Left lung (tissue), 10 donors: ENCODE data around the gene LRIG1. TPM values are rescaled to one million over a fixed set of nuclear protein-coding genes. Genes with fewer than 3 reads are reported as not detected.

Experiments used
- ATAC-seq: fragments of 200-7000 bp; cut with Tn5 transposase; one replicate; pipeline ENCODE4 v1.9.1; 2020; ENCODE audit warnings: moderate library complexity
- DNase-seq, 4 donors: peaks; one replicate each; pipeline ENCODE4 v3.0.0-alpha.2; 2013 to 2020
- H3K27ac ChIP-seq, 2 donors: fragments of 200-600 bp; sonication (generic) in 1 of 2; one replicate each; pipeline versions ENCODE4 v1.5.0 to v1.8.0; 2020 to 2021
- H3K27me3 ChIP-seq, 2 donors: fragments of 200-600 bp; sonication (generic) in 1 of 2; one replicate each; pipeline versions ENCODE4 v1.5.0 to v1.8.0; 2020 to 2021
- H3K36me3 ChIP-seq, 2 donors: fragments of 200-600 bp; sonication (generic) in 1 of 2; one replicate each; pipeline versions ENCODE4 v1.5.0 to v1.8.0; 2020 to 2021
- H3K4me1 ChIP-seq, 2 donors: fragments of 200-600 bp; one replicate each; pipeline ENCODE4 v1.8.0; 2021
- H3K4me3 ChIP-seq, 2 donors: fragments of 200-600 bp; sonication (generic) in 1 of 2; one replicate each; pipeline versions ENCODE4 v1.5.0 to v1.8.0; 2020 to 2021; ENCODE audit warnings: mild to moderate bottlenecking in 1 of 2
- H3K9me3 ChIP-seq, 2 donors: fragments of 200-600 bp; sonication (generic) in 1 of 2; one replicate each; pipeline versions ENCODE4 v1.5.0 to v1.8.0; 2020 to 2021
- intact Hi-C, 2 donors: fragments of 100-400 bp; cut with DNase I; formaldehyde crosslinking; loops; one replicate each; pipeline versions ENCODE4 v1.11.2 to v1.14.2; 2022
- polyA plus RNA-seq, 6 donors: library from polyadenylated mRNA; unstranded; fragments of 120-200 nt; gene quantifications; one replicate each; pipeline ENCODE4 v1.2.1, GENCODE V29; 2013; ENCODE audit not compliant: insufficient read length in 6 of 6
- total RNA-seq, 2 donors: library from RNA; stranded (reverse); fragmentation: NEBNext Ultra II Directional; extraction: Animal tissue kit (Norgen Biotek cat#: 25700); gene quantifications; one replicate each; pipeline ENCODE4 v1.2.1, GENCODE V29; 2021
- TF ChIP-seq, protein P1 (sequence below), 2 donors: fragments of 200-600 bp; sonication (generic) in 1 of 2; IDR thresholded peaks; one replicate each; pipeline versions ENCODE4 v1.5.0 to v1.8.0; 2021; ENCODE audit warnings: antibody characterized with exemption in 2 of 2
- donor health status: DM: no; HTN: yes; CAD: no.
- donor health status: DM: no; HTN: no; CAD: no.

LRIG1 gene
- total and polyA plus RNA-seq, 8 donors = 32.6 to 42.7 (median 35.7) TPM

DNA sequence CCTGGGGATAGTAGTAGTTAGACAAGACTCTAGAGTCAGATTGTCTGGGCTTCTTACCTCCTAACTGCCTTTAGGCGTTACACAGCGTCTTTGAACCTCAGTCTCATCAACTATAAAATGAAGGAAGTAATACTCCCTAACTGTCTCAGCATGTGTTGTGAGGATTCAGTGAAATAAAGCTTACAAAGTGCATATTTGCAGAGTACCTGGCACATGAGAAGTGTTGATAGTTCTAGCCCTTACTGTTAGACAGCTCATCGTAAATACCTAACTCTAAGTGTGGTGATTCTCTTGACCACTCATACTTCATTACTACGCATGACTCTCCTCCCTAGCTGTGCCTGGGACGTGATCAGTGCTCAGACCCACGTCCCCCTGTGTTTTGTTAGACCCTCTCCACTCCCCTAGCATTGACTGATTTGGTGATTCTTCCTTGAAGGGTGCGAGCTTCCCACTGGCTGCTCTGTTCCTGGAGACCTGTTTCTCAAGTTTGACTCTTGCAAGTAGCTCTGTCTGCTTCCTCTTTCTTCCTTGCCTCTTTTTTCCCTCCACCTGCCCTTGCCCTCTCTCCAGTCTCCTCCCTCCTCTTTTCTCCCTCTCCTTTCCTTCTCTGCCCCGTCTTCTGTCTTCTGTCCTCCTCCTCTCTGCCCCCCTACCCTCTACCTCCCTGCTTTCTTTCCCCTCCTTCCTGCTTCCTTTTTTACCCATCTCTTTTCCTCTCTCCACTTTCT lies 155.8 kb downstream of the LRIG1 start:
- no peaks in the 10 kb centered on the region for H3K27me3 ChIP-seq
- ATAC-seq (no peak), DNase-seq (no peak)
- no peak overlapping the region for H3K4me3 ChIP-seq
- H3K9me3 ChIP-seq = no peaks in the 10 kb centered on the region
- H3K4me1 ChIP-seq = no peaks in the 10 kb centered on the region
- H3K27ac ChIP-seq = no peak overlapping the region
- intact Hi-C loops = no loop called here
- H3K36me3 ChIP-seq = peaks cover 0 to 8% of the 10 kb centered on the region in 2 donors
- TF ChIP-seq, protein P1, sequence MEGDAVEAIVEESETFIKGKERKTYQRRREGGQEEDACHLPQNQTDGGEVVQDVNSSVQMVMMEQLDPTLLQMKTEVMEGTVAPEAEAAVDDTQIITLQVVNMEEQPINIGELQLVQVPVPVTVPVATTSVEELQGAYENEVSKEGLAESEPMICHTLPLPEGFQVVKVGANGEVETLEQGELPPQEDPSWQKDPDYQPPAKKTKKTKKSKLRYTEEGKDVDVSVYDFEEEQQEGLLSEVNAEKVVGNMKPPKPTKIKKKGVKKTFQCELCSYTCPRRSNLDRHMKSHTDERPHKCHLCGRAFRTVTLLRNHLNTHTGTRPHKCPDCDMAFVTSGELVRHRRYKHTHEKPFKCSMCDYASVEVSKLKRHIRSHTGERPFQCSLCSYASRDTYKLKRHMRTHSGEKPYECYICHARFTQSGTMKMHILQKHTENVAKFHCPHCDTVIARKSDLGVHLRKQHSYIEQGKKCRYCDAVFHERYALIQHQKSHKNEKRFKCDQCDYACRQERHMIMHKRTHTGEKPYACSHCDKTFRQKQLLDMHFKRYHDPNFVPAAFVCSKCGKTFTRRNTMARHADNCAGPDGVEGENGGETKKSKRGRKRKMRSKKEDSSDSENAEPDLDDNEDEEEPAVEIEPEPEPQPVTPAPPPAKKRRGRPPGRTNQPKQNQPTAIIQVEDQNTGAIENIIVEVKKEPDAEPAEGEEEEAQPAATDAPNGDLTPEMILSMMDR (IDR thresholded peaks at IDR 0.05) = no peak

DNA sequence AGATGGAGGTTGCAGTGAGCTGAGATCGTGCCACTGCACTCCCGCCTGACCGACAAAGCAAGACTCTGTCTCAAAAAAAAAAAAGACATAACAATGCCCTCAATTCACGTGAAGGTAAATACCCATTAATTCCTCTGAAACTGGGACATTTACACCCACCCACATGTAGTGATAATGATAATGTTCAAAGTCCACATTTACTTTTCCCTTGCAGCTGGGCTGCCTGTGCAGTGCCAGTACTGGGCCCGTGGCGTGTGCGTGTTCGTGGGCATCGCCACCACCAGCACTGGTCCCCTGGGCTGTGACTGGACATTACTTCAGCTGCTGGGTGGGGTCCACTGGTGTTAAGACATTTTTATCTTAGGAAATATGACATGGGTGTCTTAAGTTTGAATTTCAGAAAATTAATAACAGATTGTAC lies 156.4 kb downstream of the LRIG1 start:
- TF ChIP-seq, protein P1 (IDR thresholded peaks at IDR 0.05) = no peak
- peaks cover 0 to 8% of the 10 kb centered on the region in 2 donors for H3K36me3 ChIP-seq
- no peak for DNase-seq
- no peak overlapping the region for H3K4me3 ChIP-seq
- intact Hi-C loops = no loop called here
- no peak for ATAC-seq
- no peaks in the 10 kb centered on the region for H3K4me1 ChIP-seq
- no peak overlapping the region for H3K27ac ChIP-seq
- H3K9me3 ChIP-seq = no peaks in the 10 kb centered on the region
- no peaks in the 10 kb centered on the region for H3K27me3 ChIP-seq

DNA sequence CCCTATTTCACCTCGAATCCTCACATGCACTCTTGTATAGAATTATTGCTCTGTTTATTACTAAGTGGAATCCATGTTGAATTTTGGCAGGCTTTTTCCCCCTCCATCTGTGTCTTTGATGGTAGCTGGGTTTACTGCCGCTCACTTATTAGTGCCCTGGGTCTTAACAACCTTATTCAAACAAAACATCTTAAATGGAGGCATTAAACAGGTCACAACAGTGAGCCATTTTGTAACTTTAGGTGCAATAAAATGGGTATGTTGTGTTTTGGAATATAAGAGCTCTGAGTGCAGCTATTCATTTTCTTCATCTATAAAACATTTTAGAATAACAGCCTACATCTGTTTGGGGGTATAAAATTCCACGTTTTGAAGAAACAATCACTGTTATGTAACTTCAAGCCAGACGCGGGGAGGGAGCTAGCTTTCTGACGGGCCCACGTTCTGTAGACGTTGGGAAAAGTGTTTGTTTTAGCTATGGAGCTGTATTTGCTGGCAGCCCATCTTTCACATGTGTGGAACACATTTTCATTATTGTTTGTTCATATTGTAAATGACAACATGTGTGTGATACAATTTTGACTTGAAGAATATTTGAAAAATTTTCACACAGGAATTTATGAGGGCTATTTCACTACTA lies 158.0 kb downstream of the LRIG1 start:
- TF ChIP-seq, protein P1 (IDR thresholded peaks at IDR 0.05) = no peak
- H3K4me1 ChIP-seq = no peaks in the 10 kb centered on the region

DNA sequence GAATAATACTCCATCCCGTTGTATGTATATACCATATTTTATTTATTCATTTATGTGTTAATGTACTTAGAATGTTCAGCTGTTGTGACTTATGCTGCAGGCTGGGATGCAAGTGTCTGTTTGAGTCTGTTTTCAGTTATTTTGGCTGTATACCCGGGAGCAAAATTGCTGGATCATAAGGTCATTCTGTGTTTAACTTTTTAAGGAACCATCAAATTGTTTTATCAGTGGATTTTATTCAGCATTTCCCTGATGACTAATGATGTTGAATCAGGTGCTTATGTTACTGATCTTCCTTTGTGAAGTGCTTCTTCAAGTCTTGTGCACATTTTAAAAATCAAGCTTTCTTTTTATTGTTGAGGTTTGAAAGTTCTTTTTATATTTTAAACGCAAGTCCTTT lies 161.9 kb downstream of the LRIG1 start:
- H3K27me3 ChIP-seq = no peaks in the 10 kb centered on the region
- H3K4me3 ChIP-seq = no peak overlapping the region
- H3K9me3 ChIP-seq = no peaks in the 10 kb centered on the region
- no peaks in the 10 kb centered on the region for H3K4me1 ChIP-seq
- H3K36me3 ChIP-seq = no peaks in the 10 kb centered on the region
- DNase-seq (no peak), ATAC-seq (no peak)
- no peak overlapping the region for H3K27ac ChIP-seq
- intact Hi-C loops = no loop called here
- TF ChIP-seq, protein P1 (IDR thresholded peaks at IDR 0.05) = no peak

More for the DNA sequence above, 158.0 kb downstream of the LRIG1 start:
- H3K4me3 ChIP-seq = no peak overlapping the region
- no peaks in the 10 kb centered on the region for H3K27me3 ChIP-seq
- no peaks in the 10 kb centered on the region for H3K9me3 ChIP-seq
- no peak for ATAC-seq
- H3K27ac ChIP-seq = no peak overlapping the region
- DNase-seq = no peak
- intact Hi-C loops = no loop called here
- peaks cover 0 to 8% of the 10 kb centered on the region in 2 donors for H3K36me3 ChIP-seq

DNA sequence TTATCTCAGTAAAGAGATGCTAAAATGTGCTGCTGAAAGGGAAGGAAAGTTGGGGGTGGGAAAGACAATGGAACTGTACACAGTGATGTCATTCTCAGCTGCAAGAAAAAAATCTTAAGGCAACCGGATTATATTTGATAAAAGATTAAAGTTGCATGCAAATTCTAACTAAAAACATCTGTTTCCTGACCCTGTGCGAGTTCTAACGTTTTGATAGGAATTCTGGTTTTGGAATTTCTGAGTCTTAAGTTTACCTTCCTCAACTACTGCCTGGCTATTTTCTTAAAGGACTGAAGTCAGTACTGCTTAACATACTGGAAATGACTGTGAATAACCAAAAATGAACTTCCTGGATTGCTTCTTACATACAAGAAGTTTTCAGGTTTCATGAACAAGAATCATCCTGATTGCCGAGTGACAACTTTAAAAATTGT lies 164.5 kb downstream of the LRIG1 start:
- Histone ChIP-seq H3K36me3 (no peaks in the 10 kb centered on the region), H3K4me3 (no peak overlapping the region), H3K27me3 (no peaks in the 10 kb centered on the region), H3K27ac (no peak overlapping the region), H3K9me3 (no peaks in the 10 kb centered on the region), H3K4me1 (no peaks in the 10 kb centered on the region)
- intact Hi-C loops = no loop called here
- ATAC-seq (no peak), DNase-seq (no peak)
- TF ChIP-seq, protein P1 (IDR thresholded peaks at IDR 0.05) = no peak
